HL-60/S4 (cell line): ENCODE measurements around the gene PRDX3.
"Not testable (repeated sequence)": the region's sequence is repeated elsewhere in the genome, so short reads cannot be mapped to it uniquely, and the experiment has no call there.

ENCODE experiments used
- in situ Hi-C: fragments of 300-500 bp; cut with MboI; formaldehyde crosslinking; loops from 2 replicates; pipeline ENCODE4 v1.14.3; 2022; ENCODE audit warnings: low sequenced_read_pairs

Gene PRDX3

GRCh38 chr10:119206603-119207365 is 28.2 kb upstream of the PRDX3 start:
- in situ Hi-C loops = no loop called here

- in situ Hi-C loops = no loop called here
These were observed 27.4 kb upstream of the PRDX3 start for GRCh38 chr10:119205894-119206602.

- in situ Hi-C loops = no loop called here
These were observed 24.4 kb upstream of the PRDX3 start for GRCh38 chr10:119203006-119203405.

- in situ Hi-C loops = no loop called here
These were observed 22.6 kb upstream of the PRDX3 start for GRCh38 chr10:119201233-119201632.

- in situ Hi-C loops = loop anchor here (10.0 kb wide), 2 partner anchors 215 to 365 kb away; no protein-coding TSS in a partner anchor
These were observed 20.8 kb upstream of the PRDX3 start for GRCh38 chr10:119199231-119199992.

- in situ Hi-C loops = loop anchor here (10.0 kb wide), 2 partner anchors 216 to 366 kb away; no protein-coding TSS in a partner anchor
These were observed 19.8 kb upstream of the PRDX3 start for GRCh38 chr10:119198438-119198837.

- in situ Hi-C loops = loop anchor here (10.0 kb wide), 2 partner anchors 217 to 367 kb away; no protein-coding TSS in a partner anchor
These were observed 19.3 kb upstream of the PRDX3 start for GRCh38 chr10:119197921-119198320.

- in situ Hi-C loops = loop anchor here (10.0 kb wide), 2 partner anchors 223 to 373 kb away; no protein-coding TSS in a partner anchor
These were observed 13.3 kb upstream of the PRDX3 start for GRCh38 chr10:119191881-119192280.

- in situ Hi-C loops = loop anchor here (10.0 kb wide), 2 partner anchors 224 to 374 kb away; no protein-coding TSS in a partner anchor
These were observed 12.6 kb upstream of the PRDX3 start for GRCh38 chr10:119190954-119191785.

GRCh38 chr10:119190353-119190752 is 11.7 kb upstream of the PRDX3 start:
- in situ Hi-C loops = loop anchor here (10.0 kb wide), 2 partner anchors 224 to 374 kb away; no protein-coding TSS in a partner anchor

GRCh38 chr10:119189811-119190282 is 11.2 kb upstream of the PRDX3 start:
- in situ Hi-C loops = loop anchor here (10.0 kb wide), 2 partner anchors 225 to 375 kb away; no protein-coding TSS in a partner anchor

- in situ Hi-C loops = no loop called here
These were observed 5.2 kb upstream of the PRDX3 start for GRCh38 chr10:119183664-119184412.

- in situ Hi-C loops = not testable (repeated sequence)
These were observed 2.3 kb upstream of the PRDX3 start for GRCh38 chr10:119180850-119181400.

- in situ Hi-C loops = no loop called here
These were observed 772 bp downstream of the PRDX3 start for GRCh38 chr10:119177708-119178371.

- in situ Hi-C loops = no loop called here
These were observed 2.4 kb downstream of the PRDX3 start for GRCh38 chr10:119176166-119176565.

- in situ Hi-C loops = no loop called here
These were observed 4.5 kb downstream of the PRDX3 start for GRCh38 chr10:119174109-119174508.

- in situ Hi-C loops = no loop called here
These were observed 11.6 kb downstream of the PRDX3 start for GRCh38 chr10:119167041-119167440.

GRCh38 chr10:119166564-119166963 is 12.0 kb downstream of the PRDX3 start:
- in situ Hi-C loops = no loop called here
